Measurements from ENCODE around the gene GSC.

GRCh38 chr14:94750371-94750770 is 19.5 kb downstream of the GSC start:
- TF ChIP-seq GABPA (IDR thresholded peaks at IDR 0.05; ENCODE audit: low read depth) (no peak), CTCF (IDR thresholded peaks at IDR 0.05 in 2 of 3, conservative IDR thresholded peaks at IDR 0.05 in 1 of 3; ENCODE audit: control insufficient read depth in 2 of 3, extremely low read depth in 1 of 3, insufficient read depth in 1 of 3, low read depth in 3 of 3, low read length in 3 of 3) (no peak), HDAC2 (IDR thresholded peaks at IDR 0.05) (no peak), NR2C1 (IDR thresholded peaks at IDR 0.05) (no peak), EZH2 (IDR thresholded peaks at IDR 0.05; ENCODE audit: borderline replicate concordance, control insufficient read depth, low read depth, low read length) (no peak), MAX (IDR thresholded peaks at IDR 0.05; ENCODE audit: low read depth, low read length) (no peak), SUZ12 (IDR thresholded peaks at IDR 0.05; ENCODE audit: unreplicated experiment) (no peak), POLR2AphosphoS5 (IDR thresholded peaks at IDR 0.05; ENCODE audit: low read length) (no peak), ZNF207 (IDR thresholded peaks at IDR 0.05; ENCODE audit: borderline replicate concordance) (no peak), HDGF (IDR thresholded peaks at IDR 0.05) (no peak), ATF7 (IDR thresholded peaks at IDR 0.05; ENCODE audit: low read depth) (no peak), PRDM15 (CRISPR knock-in tag; IDR thresholded peaks at IDR 0.05) (no peak)
